ENCODE data around the gene SSH2.

Gene SSH2

DNA sequence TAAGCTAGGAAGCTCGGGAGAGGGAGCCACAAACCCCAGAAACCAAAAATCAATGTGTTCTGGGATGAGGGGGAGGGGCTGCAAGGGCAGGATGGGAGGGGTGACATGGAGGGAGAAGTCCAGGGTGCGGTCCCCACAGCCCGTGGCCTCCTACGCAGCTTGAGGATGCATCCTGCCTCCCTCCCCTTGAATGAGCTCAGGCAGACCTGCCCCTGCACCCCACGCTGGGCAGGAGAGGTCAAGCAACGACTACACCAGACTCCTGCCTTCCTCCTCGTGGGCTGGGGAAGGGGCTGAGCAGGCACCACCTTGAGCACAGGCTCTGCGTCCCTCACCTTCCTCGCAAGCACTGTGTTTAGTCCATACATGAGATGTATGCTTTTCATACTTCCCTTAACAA lies 333.2 kb downstream of the SSH2 start:
- no peak for DNase-seq

DNA sequence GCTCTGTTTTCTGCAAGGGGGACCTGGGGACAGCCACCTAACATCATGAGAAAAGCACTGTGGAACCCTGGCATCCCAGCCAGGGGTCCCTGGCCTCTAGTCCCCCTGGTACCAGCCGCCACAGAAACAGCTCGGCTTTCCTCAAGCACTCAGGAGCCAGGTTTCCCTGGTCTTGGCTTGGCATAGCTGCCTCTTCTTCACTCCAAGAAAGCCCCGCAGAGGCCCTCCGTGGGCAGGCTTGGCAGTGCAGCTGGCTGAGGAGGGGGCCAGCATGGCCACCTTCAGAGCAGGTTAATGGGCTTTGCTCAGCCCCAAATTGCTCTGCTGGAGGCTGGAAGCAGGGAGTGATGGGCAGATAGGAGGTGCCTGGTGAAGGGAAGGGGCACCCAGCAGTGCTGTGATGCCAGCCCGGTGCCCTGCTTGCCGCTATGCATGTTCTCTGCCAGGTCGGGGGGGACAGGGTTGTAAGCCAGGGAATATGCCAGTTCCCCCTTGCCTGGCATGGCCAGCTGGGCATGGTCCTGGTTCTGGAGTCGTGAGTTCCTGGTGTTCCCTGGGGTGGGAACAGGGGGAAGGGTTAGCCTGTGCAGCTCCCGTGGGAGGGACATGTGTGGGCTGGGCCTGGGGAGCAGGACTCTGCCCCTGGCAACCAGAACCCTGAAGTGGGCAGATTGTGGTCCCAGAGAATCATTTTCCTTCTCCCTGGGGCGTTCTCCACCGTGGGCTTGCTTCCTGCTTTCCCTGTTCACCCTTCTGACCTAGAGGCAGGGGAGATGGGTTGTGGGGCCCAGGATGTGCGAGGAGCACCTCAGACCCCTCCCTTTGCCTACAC lies 333.9 kb downstream of the SSH2 start:
- no peak for DNase-seq

DNA sequence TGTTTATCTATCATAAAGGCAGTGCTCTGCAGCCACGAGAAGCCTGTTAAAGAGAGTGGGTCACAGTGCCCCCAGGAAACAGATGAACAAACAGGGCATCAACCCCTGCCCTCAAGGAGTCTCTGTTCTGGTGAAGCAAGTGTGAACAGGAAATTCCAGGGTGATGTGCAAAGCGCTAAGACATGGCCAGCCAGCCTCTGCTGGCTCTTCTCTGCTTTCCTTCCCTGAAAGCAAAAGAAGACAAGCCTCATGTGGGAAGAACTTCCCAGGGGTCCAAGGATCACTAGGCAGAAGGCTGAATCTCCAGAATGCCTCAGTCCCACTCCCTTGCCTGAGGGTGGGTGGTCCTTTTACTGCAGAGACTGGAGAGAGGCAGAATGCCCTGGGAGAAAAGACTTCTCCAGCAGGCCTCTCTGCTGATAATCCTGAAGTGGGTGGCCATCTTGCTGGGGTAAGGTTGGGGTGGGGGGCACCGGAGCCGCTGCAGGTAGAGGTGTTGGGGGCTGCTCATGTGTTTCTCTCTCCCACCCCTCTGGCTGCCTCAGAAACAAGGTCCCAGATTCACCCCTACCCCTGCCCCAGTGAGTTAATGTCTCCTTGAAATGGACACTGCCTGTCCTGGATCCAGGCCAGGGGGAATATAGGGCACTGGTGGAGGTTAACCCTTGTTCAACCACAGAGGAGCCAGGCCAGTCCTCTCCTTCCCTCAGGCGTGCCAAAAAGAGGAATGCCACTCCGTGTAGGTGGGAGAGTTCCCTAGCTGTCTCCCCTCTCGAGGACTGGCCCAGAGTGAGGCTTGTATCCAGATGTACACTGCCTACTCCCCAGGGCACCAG lies 334.7 kb downstream of the SSH2 start:
- DNase-seq, result no peak

DNA sequence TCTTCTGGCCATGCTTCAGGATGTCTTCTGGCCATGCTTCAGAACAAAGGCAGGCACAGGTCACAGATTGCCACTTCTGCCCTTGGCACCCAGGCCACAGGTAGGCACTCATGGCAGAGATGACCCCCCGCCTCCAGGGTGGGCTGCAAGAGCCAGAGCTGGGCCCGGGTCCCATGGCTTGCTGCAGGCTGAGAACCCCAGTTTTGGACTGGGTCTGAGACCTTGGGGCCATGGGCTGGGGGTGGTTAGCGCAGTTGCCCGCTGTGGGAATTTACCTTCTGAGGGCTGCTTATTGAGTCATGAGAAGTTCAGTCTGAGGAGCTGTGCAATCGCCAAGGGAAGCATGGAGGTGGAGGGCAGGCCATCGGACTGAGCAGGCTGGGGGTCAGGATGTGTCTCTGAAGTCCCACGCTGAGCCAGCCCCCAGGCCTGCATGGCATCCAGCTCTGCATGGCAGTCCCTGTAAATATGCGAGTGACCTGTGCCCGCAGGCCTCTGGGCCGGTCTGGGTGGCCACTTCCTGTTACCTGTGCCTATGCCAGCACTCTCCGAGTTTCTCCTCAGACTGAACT lies 335.4 kb downstream of the SSH2 start:
- DNase-seq, result no peak

DNA sequence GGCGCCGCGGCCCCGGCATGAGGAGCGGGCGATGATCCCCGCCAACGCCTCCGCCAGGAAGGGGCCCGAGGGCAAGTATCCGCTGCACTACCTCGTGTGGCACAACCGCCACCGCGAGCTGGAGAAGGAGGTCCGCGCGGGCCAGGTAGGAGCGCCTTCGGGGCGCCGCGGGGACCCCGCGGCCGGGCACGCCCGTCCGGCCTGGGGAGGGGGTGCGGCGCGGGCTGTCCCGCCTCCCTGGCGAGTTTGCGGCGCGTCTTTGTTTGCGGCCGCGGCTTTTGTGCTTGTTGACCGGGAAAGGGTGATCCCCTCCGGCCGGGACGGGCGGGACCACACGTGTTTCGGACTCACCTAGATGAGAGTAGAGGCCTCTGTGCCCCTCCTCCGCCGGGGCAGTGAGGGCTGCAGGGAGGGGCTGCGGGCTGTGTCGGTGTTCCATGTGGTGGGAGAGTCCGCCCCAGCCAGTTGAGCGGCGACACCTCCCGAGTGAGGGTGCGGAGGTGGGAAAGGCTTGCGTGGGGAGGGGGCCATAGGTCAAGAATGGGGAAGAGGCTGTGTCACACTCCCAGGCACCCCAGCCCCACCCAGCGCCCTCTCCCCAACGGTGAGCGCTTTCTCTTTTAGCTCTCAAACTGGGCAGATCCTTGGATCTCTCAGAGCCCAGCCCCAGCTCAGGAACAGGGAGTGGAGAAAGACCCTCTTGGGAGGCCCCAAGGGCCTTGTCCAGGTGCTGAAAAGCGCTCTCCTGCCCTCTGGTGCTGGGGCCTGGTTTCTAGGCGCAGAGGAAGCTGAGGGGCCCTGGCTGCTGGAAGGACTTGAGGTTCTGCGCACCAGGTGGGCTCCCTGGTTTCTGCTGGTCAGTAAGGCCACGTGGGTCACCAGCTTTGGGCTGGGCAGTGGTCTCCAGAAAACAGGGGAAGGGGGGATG lies 336.2 kb downstream of the SSH2 start:
- no peak for DNase-seq

DNA sequence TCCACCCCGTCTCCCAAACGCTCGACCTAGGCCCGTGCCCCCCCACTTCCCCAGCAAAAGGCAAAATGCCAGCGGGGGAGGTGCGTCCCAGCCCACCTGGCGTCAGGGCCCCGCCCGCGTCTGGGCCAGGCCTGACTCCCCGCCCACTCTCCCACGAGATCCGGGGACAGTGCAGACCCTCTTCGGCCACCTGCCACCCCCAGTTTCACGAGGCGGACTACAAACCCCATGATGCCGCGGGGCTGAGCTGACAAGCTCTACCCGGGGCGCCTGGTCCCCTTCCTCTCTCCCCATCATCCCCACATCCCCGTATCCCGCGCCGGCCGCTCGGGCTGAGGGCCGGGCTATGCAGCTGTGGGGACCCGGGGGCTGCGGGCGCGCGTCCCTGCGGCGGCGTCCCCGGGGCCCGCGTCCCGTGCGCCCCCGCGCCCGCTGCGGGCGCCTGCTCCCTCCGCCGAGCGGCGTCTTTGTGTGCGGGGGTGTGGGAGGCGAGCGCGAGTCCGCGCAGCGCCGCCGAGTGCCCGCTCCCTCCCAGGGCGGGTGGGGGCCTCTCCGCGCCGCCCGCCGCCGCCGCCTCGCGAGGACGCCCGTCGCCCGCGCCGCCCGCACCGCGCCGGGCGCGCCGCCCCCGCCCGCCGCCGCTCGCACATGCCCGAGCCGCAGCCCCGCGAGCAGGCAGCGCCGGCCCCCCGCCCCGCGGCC lies 337.0 kb downstream of the SSH2 start, which contains the start of gene ANKRD13B:
Gene ANKRD13B (plus strand): TSS at position 283 of the 702 bp plus-strand sequence. CDS start 490 bp downstream, outside the sequence.
- peak; percentile 74 for DNase-seq

DNA sequence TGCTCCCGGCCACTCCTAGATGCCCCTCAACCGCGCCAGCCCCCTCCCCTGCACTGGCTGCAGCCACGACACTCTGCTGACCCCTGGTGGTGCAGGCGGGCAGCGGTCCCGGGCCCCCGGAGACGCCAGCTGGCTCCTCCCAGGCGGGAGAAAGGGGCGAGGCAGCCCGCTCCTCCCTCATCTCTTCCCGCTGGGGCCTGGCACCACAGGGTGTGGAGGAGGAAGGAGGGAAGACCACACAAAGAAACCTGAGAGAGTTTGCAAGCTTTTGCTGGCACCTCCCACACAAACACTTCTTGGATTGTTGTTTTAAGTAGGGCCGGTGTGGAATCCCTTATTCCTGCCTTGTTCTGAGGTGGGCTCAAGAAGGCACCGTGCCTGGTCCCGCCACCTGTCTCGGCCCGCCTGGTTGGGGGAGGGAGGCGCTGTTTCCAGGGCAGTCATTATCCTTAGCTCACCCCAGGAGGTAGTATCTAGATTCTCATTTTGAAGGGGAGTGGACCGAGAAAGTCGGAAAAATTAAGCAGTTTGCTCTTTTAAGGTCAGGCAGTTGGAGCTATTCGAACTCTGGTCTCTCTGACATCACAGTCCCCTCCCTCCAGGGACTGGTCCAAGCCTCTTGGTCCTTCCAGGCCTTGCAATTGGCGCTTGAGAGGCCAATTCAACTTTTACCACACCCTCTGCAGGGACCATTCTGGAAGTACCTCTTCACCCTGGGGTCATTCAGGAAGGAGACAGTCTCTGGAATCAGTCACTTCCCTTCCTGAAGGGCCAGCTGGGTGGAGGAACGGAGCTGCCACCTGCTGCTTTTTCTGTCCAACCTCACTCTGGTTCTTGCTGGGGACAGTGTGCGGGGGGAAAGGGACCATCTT lies 338.1 kb downstream of the SSH2 start:
- DNase-seq, result peak; percentile 93

DNA sequence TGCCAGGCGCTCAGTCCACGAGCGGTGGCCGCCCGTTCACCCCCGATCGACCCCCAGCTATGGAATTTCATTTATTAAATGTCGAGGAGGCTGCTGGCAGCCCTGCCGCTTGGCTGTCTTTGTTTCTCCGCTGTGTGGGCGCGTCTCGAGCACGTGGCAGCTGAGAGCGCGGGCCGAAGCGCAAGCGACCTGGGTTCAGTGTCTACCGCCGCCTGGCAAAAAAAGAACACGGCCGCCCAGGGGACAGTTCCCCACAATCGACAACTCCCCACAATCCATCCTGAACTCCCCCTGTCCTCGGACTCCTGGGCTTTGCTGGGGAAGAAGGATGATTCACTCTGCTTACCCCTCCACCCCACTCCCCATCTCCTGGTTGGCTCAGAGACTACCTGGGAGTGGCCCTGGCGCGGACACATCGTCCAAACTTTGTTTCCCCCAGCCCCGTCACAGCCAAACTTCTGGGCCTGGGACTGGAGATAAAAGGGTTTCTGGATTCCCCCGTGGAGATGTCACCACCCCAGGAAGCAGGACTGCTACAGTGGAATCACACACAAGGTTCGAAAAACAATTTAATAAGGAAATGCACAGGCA lies 338.8 kb downstream of the SSH2 start:
- peak; percentile 32 for DNase-seq

DNA sequence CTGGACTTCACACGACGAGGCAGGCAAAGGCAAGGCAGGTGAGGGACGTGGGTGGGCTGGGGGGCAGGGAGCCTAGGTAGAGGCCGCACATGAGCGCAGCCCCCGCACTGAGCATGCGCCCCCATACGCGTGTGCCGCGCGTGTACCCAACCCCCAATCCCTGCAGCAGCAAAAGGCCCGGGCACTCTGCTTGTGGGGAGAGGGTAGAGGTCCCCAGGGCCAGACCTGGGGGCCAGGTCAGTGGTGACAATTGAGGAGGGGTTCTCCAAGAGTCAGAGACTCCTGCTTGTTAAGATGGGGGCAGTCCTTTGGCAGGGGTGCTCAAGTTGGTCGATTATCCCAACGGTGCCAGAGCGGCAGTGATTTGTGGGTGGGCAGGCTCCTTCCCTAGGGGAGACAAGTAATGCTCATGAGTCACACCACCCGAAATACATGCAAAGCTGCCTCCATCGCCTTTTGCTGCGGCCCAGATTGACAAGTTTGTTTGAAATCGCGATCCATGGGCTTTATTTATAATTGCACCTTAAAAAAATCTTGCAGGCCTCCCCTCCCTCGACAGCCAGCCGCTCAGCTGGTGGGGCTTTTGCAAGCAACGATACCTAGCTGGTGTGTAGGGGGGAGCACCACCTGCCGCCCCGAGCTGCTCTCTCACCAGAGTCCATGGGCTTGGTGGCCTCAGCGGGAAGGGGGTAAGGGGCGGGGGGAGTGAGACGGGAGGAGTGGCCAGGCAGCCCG lies 339.4 kb downstream of the SSH2 start:
- no peak for DNase-seq

DNA sequence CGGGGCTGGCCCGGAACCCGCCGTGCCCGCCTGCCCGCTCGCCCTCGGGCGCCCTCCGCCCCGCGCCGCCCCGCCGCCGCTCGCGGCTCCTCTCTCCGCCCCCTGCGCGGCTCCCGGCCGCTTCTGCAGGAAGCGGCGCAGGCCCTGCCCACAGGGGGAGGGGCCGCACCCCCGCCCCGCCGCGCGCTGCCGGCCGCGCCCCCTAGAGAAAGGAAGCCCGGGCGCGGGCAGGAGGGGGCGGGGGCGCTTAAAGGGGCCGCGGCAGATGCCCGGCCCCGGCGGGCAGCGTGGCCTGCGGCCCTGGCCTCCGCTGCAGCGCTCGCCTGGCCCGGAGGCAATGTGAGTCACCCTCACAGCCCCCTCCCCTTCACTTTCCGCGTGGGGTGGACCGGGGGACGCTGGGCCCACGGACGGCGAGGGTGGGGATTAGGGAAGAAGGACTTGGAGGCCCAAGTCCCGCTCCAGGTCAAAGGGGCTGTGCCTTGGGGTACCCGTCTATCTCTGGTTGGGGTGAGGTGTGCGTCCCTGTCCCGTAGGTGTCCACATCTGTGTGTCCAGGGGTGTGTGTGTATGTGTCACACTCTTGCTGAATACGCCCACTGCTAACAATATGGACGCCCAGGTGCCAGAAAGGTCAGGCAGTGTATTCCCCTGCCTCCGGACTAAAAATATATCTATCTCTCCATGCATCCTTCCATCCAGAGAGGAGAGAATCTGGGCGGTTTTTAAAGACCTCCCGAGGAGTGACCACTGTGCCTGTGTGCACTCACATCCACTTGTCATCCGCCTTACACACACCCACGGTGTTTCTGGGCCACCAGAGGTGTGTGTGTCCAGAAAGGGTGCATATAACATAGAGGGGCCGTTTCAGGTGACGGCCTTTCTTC lies 340.3 kb downstream of the SSH2 start, which contains the start of gene GIT1:
Gene GIT1 (minus strand): TSS at position 125 of the 887 bp plus-strand sequence. CDS start 270 bp downstream, outside the sequence.
- DNase-seq, result peak; percentile 91

DNA sequence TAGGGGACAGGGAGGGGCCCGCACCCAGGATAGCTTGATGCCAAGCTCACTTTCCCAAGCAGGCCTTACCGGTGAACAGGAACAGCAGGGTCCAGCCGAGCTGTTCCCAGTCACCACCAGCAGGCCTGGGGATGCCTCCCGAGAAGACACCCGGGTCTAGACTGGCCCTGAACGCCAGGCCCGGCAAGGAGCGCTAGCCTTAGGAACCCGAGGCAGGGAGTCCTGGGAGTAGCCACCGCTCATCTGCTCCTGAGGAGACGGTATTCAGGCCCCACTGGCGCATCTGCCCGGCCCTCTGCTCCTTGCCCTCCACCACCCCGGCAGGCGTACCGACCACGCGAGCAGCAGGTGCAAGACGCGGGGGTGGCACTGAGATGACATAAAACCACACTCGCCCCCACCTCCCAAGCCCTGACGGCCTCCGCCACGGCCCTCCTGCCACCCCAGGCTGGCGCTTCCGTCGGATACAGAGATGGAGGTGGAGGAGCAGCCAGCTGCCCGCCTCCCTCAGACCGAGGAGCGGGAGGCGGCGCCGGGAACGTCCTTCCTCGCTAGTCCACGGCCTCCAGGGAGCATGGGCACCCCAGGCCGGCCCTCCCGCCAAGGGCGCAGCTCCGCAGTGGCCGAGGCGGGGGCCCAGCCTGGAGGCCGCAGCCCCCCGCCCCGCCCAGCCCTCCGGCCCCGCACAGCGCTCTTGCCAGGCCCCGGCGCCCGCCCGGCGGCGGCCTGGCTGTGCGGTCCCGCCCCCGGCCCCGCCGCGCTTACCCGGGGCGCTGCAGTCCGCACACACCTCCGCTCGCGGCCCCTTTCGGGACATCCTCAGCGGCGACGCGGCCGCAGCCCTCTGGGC lies 341.2 kb downstream of the SSH2 start:
- DNase-seq, result peak; percentile 22

DNA sequence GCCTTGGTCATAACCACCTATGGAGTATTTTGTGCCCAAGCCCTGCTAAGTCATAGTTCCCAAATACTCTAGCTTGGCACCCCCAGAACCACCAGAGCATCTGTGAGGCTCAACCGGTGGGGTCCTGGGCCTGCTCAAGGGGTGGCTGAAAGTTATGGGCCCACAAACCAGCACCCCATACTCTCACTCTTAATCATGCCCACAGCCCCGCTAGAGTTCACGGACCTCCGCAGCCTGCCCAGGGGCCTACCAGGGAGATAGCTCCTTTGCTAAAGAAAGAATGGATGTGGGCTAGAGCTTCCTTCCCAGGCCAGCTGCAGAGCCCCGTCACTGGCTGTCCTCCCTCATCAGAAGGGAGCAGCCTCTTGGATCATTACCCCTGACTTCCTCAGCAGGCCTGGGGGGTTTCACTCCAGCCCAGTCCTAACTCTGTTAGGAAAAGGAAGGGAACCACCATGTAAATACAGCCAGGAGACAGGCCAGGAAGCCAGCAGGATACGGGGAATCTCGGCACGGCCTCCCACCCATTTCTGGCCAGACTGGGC lies 341.9 kb downstream of the SSH2 start:
- DNase-seq, result no peak

DNA sequence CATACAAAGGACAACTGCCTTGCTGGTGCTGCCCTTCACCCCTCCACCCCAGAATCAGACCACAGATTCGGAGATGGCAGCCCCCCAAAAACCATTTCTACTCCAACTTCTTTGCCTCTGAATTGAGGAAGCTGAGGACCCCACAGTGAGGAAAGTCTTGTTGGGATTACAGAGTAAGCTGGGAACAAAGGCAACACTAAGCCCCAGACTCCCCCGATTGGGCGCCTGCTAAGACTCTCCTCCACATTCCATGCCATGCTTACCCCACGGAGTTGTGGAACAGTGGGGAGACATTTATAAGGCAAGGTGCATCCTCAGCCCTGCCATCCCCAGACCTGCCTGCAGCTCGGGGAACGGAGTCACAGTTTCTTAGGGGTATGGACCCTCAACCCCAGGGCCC lies 342.4 kb downstream of the SSH2 start:
- DNase-seq, result no peak

DNA sequence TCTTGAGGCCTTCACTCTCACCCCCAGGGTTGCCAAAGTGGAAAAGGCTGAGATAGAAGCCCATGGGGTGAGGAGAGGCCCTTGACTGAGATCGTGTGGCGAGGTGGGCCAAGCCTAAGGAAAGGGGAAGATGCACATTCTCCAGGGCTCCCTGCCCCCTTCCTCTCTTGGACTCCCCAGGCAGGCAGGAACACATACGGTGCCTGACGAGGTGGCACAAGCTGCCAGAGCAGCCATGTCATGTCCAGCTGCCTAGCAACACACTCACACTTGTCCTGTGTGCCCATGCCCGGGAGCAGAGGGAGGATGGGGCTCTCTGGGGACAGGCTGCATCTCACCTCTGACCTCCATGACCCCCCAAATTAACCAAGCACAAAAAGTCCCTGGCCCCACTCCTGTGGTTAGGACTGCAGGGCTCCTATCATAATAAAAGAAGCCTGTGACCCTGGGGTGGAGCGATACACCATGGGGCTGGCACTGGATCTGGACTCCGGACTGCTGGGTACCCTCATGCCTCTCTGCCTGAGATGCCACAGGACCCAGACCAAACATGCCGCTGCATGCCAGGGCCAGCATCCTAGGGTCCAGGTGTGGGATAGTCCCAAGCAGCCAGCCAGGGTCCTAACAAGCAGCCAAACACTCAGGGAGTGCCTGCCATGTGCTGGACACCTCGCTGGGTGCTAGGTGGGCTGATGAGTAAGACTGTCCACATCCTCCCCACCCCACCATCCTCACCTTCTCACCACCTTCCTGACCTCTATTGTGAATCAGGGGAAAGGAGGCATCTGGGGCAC lies 343.2 kb downstream of the SSH2 start:
- DNase-seq, result no peak

DNA sequence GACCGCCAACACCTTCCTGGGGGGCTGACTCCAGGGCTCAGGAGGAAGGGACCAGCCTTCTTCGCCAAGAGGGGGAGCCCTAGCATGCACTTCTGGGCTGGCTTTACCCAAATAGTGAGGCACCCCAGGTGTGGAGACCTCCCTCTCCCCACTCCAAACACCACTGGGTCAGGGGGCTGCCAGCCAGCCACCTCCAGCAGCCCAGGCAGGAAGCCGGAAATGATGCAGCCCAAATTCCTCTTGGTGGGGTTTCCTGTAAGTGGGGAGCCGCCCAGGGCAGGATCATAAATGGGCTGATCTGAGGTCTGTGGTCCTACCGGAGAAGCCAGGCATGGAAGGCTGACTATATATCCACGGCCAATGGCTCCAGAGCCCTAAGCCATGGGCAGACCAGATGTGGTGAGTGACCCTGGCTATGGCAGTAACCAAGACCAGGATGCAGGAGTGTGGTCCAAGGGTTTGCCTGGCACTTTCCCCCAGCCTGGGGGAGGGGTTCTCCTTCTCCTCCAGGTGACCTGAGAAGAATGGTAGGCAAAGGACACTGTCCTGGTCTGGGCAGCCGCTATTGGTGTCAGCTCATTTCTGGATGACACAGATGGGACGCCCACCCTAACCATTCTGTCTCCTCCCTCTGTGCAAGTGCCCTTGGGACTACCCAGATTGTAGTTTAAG lies 344.8 kb downstream of the SSH2 start:
- DNase-seq, result no peak
